Ishikawa (cell line): ENCODE measurements around the gene ZBED6.

Source experiments
- CEBPB ChIP-seq: IDR thresholded peaks from 2 replicates; pipeline ENCODE4 v1.6.1; 2012
- CREB1 ChIP-seq: IDR thresholded peaks from 2 replicates; pipeline ENCODE4 v1.6.1; 2012; ENCODE audit warnings: low read depth
- EGR1 ChIP-seq: IDR thresholded peaks from 2 replicates; pipeline ENCODE4 v1.6.1; 2012
- EP300 ChIP-seq: IDR thresholded peaks from 2 replicates; pipeline ENCODE4 v1.6.1; 2012; ENCODE audit warnings: borderline replicate concordance
- FOXM1 ChIP-seq: IDR thresholded peaks from 2 replicates; pipeline ENCODE4 v1.6.1; 2012; ENCODE audit warnings: low read depth, borderline replicate concordance
- MAX ChIP-seq: IDR thresholded peaks from 2 replicates; pipeline ENCODE4 v1.6.1; 2012
- NFIC ChIP-seq: IDR thresholded peaks from 2 replicates; pipeline ENCODE4 v1.6.1; 2012
- RAD21 ChIP-seq: IDR thresholded peaks from 2 replicates; pipeline ENCODE4 v1.6.1; 2012; ENCODE audit warnings: low read depth
- REST ChIP-seq: IDR thresholded peaks from 2 replicates; pipeline ENCODE4 v1.6.1; 2012; ENCODE audit warnings: low read depth, mild to moderate bottlenecking
- TAF1 ChIP-seq: IDR thresholded peaks from 2 replicates; pipeline ENCODE4 v1.6.1; 2012; ENCODE audit warnings: low read depth, mild to moderate bottlenecking
- TCF12 ChIP-seq: IDR thresholded peaks from 2 replicates; pipeline ENCODE4 v1.6.1; 2012; ENCODE audit warnings: low read depth
- TEAD4 ChIP-seq: IDR thresholded peaks from 2 replicates; pipeline ENCODE4 v1.6.1; 2012
- USF1 ChIP-seq: IDR thresholded peaks from 2 replicates; pipeline ENCODE4 v1.6.1; 2012
- YY1 ChIP-seq: IDR thresholded peaks from 2 replicates; pipeline ENCODE4 v1.6.1; 2012; ENCODE audit warnings: low read depth
- ZBTB7A ChIP-seq: IDR thresholded peaks from 2 replicates; pipeline ENCODE4 v1.6.1; 2012; ENCODE audit warnings: low read depth

ZBED6 gene

GRCh38 chr1:203828002-203828401 lies 32.6 kb downstream of the ZBED6 start:
- no peak for TF ChIP-seq ZBTB7A
- TF ChIP-seq RAD21: no peak
- TF ChIP-seq CREB1: no peak
- no peak for TF ChIP-seq YY1
- no peak for TF ChIP-seq FOXM1
- TF ChIP-seq MAX: no peak

GRCh38 chr1:203828503-203828902 lies 33.1 kb downstream of the ZBED6 start:
- TF ChIP-seq CEBPB: no peak
- TF ChIP-seq ZBTB7A: no peak
- TF ChIP-seq EP300: no peak
- no peak for TF ChIP-seq FOXM1
- TF ChIP-seq RAD21: no peak
- no peak for TF ChIP-seq YY1
- no peak for TF ChIP-seq NFIC
- no peak for TF ChIP-seq TEAD4
- no peak for TF ChIP-seq USF1
- no peak for TF ChIP-seq EGR1
- TF ChIP-seq REST: no peak
- no peak for TF ChIP-seq MAX
- no peak for TF ChIP-seq TCF12
- TF ChIP-seq TAF1: no peak
- no peak for TF ChIP-seq CREB1

GRCh38 chr1:203835476-203835875 lies 40.1 kb downstream of the ZBED6 start:
- no peak for TF ChIP-seq EP300
- no peak for TF ChIP-seq USF1
- no peak for TF ChIP-seq RAD21
- TF ChIP-seq YY1: no peak
- TF ChIP-seq MAX: no peak
- no peak for TF ChIP-seq ZBTB7A
- no peak for TF ChIP-seq TAF1
- no peak for TF ChIP-seq TEAD4
- TF ChIP-seq TCF12: no peak
- TF ChIP-seq EGR1: no peak
- no peak for TF ChIP-seq CREB1
- no peak for TF ChIP-seq REST
- TF ChIP-seq NFIC: no peak
- TF ChIP-seq FOXM1: no peak
- TF ChIP-seq CEBPB: no peak

GRCh38 chr1:203839081-203839480 lies 43.7 kb downstream of the ZBED6 start:
- no peak for TF ChIP-seq EP300
- no peak for TF ChIP-seq USF1
- TF ChIP-seq CREB1: no peak
- no peak for TF ChIP-seq REST
- TF ChIP-seq NFIC: no peak
- no peak for TF ChIP-seq TCF12
- TF ChIP-seq EGR1: no peak
- no peak for TF ChIP-seq ZBTB7A
- no peak for TF ChIP-seq TAF1
